HepG2 (cell line): ENCODE results near the gene LENG1. TPM values are rescaled to one million over a fixed set of nuclear protein-coding genes. Genes with fewer than 3 reads are reported as not detected.

Source experiments
- ARID2 ChIP-seq: sonication (generic); formaldehyde crosslinking; IDR thresholded peaks from 2 replicates; pipeline ENCODE4 v1.8.1; 2022; ENCODE audit warnings: mild to moderate bottlenecking, missing genetic modification reagents, borderline replicate concordance
- FOXO1 ChIP-seq: sonication (generic); formaldehyde crosslinking; IDR thresholded peaks from 2 replicates; pipeline ENCODE4 v1.4.0; 2020; ENCODE audit warnings: missing genetic modification reagents
- HNRNPK ChIP-seq: fragments of 200-400 bp; formaldehyde crosslinking; IDR thresholded peaks from 2 replicates; pipeline ENCODE4 v1.6.1; 2018; ENCODE audit warnings: low read length, low read depth, moderate library complexity, mild to moderate bottlenecking; ENCODE audit not compliant: poor library complexity, severe bottlenecking
- IRF2 ChIP-seq: IDR thresholded peaks from 2 replicates; pipeline ENCODE4 v1.6.1; 2018; ENCODE audit warnings: missing genetic modification reagents, missing compliant biosample characterization
- JUND ChIP-seq: sonication (generic); formaldehyde crosslinking; IDR thresholded peaks from 2 replicates; pipeline ENCODE4 v1.8.0; 2022; ENCODE audit warnings: mild to moderate bottlenecking, missing genetic modification reagents
- KMT2A ChIP-seq: sonication (generic); formaldehyde crosslinking; IDR thresholded peaks from 2 replicates; pipeline ENCODE4 v1.4.0; 2020; ENCODE audit warnings: missing genetic modification reagents
- MXD3 ChIP-seq: IDR thresholded peaks from 2 replicates; pipeline ENCODE4 v1.6.1; 2016; ENCODE audit warnings: mild to moderate bottlenecking, missing biosample characterization, missing genetic modification reagents
- MXD4 ChIP-seq: IDR thresholded peaks from 2 replicates; pipeline ENCODE4 v1.6.1; 2016; ENCODE audit warnings: mild to moderate bottlenecking, missing biosample characterization, missing genetic modification reagents
- SAFB2 ChIP-seq: sonication (generic); formaldehyde crosslinking; IDR thresholded peaks from 2 replicates; pipeline ENCODE4 v1.5.1; 2020; ENCODE audit warnings: missing genetic modification reagents, low read depth, mild to moderate bottlenecking, borderline replicate concordance
- SMAD1 ChIP-seq: sonication (generic); formaldehyde crosslinking; IDR thresholded peaks from 2 replicates; pipeline ENCODE4 v1.4.0; 2020; ENCODE audit warnings: missing genetic modification reagents, low read depth, mild to moderate bottlenecking, borderline replicate concordance
- ZNF546 ChIP-seq: sonication (generic); formaldehyde crosslinking; conservative IDR thresholded peaks from 2 replicates; pipeline ENCODE4 v1.8.1; 2023; ENCODE audit warnings: mild to moderate bottlenecking, missing genetic modification reagents
- ZNF878 ChIP-seq: sonication (generic); formaldehyde crosslinking; IDR thresholded peaks from 2 replicates; pipeline ENCODE4 v1.8.1; 2023; ENCODE audit warnings: mild to moderate bottlenecking, missing genetic modification reagents, moderate library complexity
- ZSCAN29 ChIP-seq: sonication (generic); formaldehyde crosslinking; conservative IDR thresholded peaks from 2 replicates; pipeline ENCODE4 v1.4.0; 2020; ENCODE audit warnings: mild to moderate bottlenecking, missing genetic modification reagents
- polyA plus RNA-seq, 8 experiments: library from polyadenylated mRNA; depleted of rRNA in 3 of 8; stranded (reverse) in 7 of 8; unstranded in 1 of 8; fragments of >200 nt; fragmentation: Illumina TruSeq in 4 of 8; extraction: Trizol in 4 of 8; gene quantifications; 2 replicates each; pipeline versions ENCODE4 v1.2.1 to v1.2.3, GENCODE V29; 2011 to 2016; ENCODE audit warnings: low read depth in 4 of 8, missing spikeins in 1 of 8, mixed read lengths in 1 of 8; ENCODE audit not compliant: insufficient read depth in 1 of 8
- total RNA-seq, 5 experiments: library from RNA; depleted of rRNA; stranded (reverse); fragments of >200 nt; fragmentation: Illumina TruSeq; extraction: Trizol; gene quantifications; 2 replicates each; pipeline ENCODE4 v1.2.3, GENCODE V29; 2016; ENCODE audit warnings: low read depth in 1 of 5
- TF ChIP-seq, protein P1 (sequence below): IDR thresholded peaks from 2 replicates; pipeline ENCODE4 v1.6.1; 2016; ENCODE audit warnings: low read depth, missing genetic modification reagents, missing compliant biosample characterization
- TF ChIP-seq, protein P2 (sequence below): sonication (generic); formaldehyde crosslinking; IDR thresholded peaks from 2 replicates; pipeline ENCODE4 v1.8.0; 2022; ENCODE audit warnings: missing genetic modification reagents, mild to moderate bottlenecking, borderline replicate concordance

LENG1 gene
- total and polyA plus RNA-seq, 2 of the 13 experiments (the other 11 are each of a cell fraction or from before 2014, with no cell fraction given) = 1.8 to 3.8 TPM

GRCh38 chr19:54115109-54116063 lies 44.1 kb downstream of the LENG1 start, which contains the start of the genes PRPF31 and TFPT (continued):
- TF ChIP-seq ARID2 (CRISPR knock-in tag) (no peak), ZNF546 (CRISPR knock-in tag) (0 out of 2 replicates have a peak, but pooled peaks have one; percentile 37), JUND (CRISPR knock-in tag) (no peak; the same call in 1 of the 2 replicates), SMAD1 (CRISPR knock-in tag) (peak; percentile 88), IRF2 (CRISPR knock-in tag) (peak; percentile 88), HNRNPK (no peak), KMT2A (CRISPR knock-in tag) (peak; percentile 61; the same call in 1 of the 2 replicates), MXD4 (CRISPR knock-in tag) (peak; percentile 70; the same call in 1 of the 2 replicates), MXD3 (CRISPR knock-in tag) (0 out of 2 replicates have a peak, but pooled peaks have one; percentile 52), ZNF878 (CRISPR knock-in tag) (no peak; the same call in 1 of the 2 replicates), FOXO1 (peak; percentile 42; the same call in 1 of the 2 replicates), SAFB2 (CRISPR knock-in tag) (peak; percentile 39; the same call in 1 of the 2 replicates), ZSCAN29 (CRISPR knock-in tag) (peak; percentile 86; the same call in 1 of the 2 replicates)
- TF ChIP-seq, protein P1, sequence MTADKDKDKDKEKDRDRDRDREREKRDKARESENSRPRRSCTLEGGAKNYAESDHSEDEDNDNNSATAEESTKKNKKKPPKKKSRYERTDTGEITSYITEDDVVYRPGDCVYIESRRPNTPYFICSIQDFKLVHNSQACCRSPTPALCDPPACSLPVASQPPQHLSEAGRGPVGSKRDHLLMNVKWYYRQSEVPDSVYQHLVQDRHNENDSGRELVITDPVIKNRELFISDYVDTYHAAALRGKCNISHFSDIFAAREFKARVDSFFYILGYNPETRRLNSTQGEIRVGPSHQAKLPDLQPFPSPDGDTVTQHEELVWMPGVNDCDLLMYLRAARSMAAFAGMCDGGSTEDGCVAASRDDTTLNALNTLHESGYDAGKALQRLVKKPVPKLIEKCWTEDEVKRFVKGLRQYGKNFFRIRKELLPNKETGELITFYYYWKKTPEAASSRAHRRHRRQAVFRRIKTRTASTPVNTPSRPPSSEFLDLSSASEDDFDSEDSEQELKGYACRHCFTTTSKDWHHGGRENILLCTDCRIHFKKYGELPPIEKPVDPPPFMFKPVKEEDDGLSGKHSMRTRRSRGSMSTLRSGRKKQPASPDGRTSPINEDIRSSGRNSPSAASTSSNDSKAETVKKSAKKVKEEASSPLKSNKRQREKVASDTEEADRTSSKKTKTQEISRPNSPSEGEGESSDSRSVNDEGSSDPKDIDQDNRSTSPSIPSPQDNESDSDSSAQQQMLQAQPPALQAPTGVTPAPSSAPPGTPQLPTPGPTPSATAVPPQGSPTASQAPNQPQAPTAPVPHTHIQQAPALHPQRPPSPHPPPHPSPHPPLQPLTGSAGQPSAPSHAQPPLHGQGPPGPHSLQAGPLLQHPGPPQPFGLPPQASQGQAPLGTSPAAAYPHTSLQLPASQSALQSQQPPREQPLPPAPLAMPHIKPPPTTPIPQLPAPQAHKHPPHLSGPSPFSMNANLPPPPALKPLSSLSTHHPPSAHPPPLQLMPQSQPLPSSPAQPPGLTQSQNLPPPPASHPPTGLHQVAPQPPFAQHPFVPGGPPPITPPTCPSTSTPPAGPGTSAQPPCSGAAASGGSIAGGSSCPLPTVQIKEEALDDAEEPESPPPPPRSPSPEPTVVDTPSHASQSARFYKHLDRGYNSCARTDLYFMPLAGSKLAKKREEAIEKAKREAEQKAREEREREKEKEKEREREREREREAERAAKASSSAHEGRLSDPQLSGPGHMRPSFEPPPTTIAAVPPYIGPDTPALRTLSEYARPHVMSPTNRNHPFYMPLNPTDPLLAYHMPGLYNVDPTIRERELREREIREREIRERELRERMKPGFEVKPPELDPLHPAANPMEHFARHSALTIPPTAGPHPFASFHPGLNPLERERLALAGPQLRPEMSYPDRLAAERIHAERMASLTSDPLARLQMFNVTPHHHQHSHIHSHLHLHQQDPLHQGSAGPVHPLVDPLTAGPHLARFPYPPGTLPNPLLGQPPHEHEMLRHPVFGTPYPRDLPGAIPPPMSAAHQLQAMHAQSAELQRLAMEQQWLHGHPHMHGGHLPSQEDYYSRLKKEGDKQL (CRISPR knock-in tag) = no peak
- TF ChIP-seq, protein P2, sequence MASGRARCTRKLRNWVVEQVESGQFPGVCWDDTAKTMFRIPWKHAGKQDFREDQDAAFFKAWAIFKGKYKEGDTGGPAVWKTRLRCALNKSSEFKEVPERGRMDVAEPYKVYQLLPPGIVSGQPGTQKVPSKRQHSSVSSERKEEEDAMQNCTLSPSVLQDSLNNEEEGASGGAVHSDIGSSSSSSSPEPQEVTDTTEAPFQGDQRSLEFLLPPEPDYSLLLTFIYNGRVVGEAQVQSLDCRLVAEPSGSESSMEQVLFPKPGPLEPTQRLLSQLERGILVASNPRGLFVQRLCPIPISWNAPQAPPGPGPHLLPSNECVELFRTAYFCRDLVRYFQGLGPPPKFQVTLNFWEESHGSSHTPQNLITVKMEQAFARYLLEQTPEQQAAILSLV (CRISPR knock-in tag) = peak; percentile 74; the same call in 1 of the 2 replicates
